GM21576 (cell line): ENCODE data around the gene AGPAT2.

Source experiments
- ATAC-seq: cut with Tn5 transposase; IDR thresholded peaks from one replicate; pipeline ENCODE4 v1.9.1; 2021; ENCODE audit warnings: mild to moderate bottlenecking, moderate library complexity; ENCODE audit not compliant: unreplicated experiment

Gene AGPAT2

GRCh38 chr9:136629001-136629878 is 58.0 kb downstream of the AGPAT2 start:
- no peak for ATAC-seq

GRCh38 chr9:136628268-136628667 is 59.0 kb downstream of the AGPAT2 start:
- ATAC-seq, result no peak

- no peak for ATAC-seq
Measured at GRCh38 chr9:136627703-136628102, 59.6 kb downstream of the AGPAT2 start.

GRCh38 chr9:136626740-136627642 is 60.3 kb downstream of the AGPAT2 start:
- ATAC-seq, result no peak

- ATAC-seq, result no peak
Measured at GRCh38 chr9:136626066-136626725, 61.1 kb downstream of the AGPAT2 start.

- no peak for ATAC-seq
Measured at GRCh38 chr9:136625101-136626065, 61.9 kb downstream of the AGPAT2 start.

- ATAC-seq, result no peak
Measured at GRCh38 chr9:136624184-136624951, 62.9 kb downstream of the AGPAT2 start.

GRCh38 chr9:136623842-136624183 is 63.4 kb downstream of the AGPAT2 start:
- no peak for ATAC-seq
